IMR-90 (cell line): ENCODE measurements around the gene NUDT8. TPM values are rescaled to one million over a fixed set of nuclear protein-coding genes. Genes with fewer than 3 reads are reported as not detected.
"Not testable (repeated sequence)": the region's sequence is repeated elsewhere in the genome, so short reads cannot be mapped to it uniquely, and the experiment has no call there.

ENCODE experiments used
- ATAC-seq: fragments of 200-7000 bp; cut with Tn5 transposase; 2 replicates; pipeline ENCODE4 v1.9.1; 2020; ENCODE audit warnings: low read depth, mild to moderate bottlenecking, moderate library complexity
- BruUV-seq: library from RNA; stranded (reverse); fragments of 400-500 nt; replicated peaks from 2 replicates; lab custom pipeline; 2021; lab: Mats Ljungman, UMichigan
- CTCF ChIA-PET: fragments of 300-600 bp; formaldehyde crosslinking; extraction: SDS; loops from one replicate; lab custom pipeline; 2021; ENCODE audit warnings: antibody characterized with exemption; lab: Yijun Ruan, JAX
- POLR2A ChIA-PET: fragments of 300-600 bp; sonication (Branson Sonifier 250); formaldehyde crosslinking; loops from one replicate; lab custom pipeline; 2022; ENCODE audit warnings: antibody characterized with exemption; ENCODE audit not compliant: unreplicated experiment; lab: Charles Lee
- DNase-seq: peaks from one replicate; pipeline ENCODE4 v3.0.0; 2013
- H2AFZ ChIP-seq: replicated peaks from 2 replicates; pipeline ENCODE3; 2013; ENCODE audit warnings: low read length, mild to moderate bottlenecking; ENCODE audit not compliant: poor library complexity
- H2AK5ac ChIP-seq: 2 replicates; pipeline ENCODE4 v1.6.1; 2013; ENCODE audit warnings: low read depth, low read length, inconsistent platforms
- H2AK9ac ChIP-seq: replicated peaks from 2 replicates; pipeline ENCODE3; 2013; ENCODE audit warnings: mild to moderate bottlenecking, low read depth, low read length, moderate library complexity; ENCODE audit not compliant: poor library complexity
- H2BK120ac ChIP-seq: 2 replicates; pipeline ENCODE4 v1.6.1; 2013; ENCODE audit warnings: low read depth, low read length, inconsistent platforms
- H2BK15ac ChIP-seq: 3 replicates; pipeline ENCODE4 v1.6.1; 2013; ENCODE audit warnings: low read depth, low read length, inconsistent platforms
- H2BK20ac ChIP-seq: 2 replicates; pipeline ENCODE4 v1.6.1; 2013; ENCODE audit warnings: low read depth, mild to moderate bottlenecking, inconsistent platforms, low read length, moderate library complexity
- H2BK5ac ChIP-seq: 2 replicates; pipeline ENCODE4 v1.6.1; 2013; ENCODE audit warnings: mild to moderate bottlenecking, low read depth, low read length, inconsistent platforms; ENCODE audit not compliant: poor library complexity, severe bottlenecking
- H3K14ac ChIP-seq: replicated peaks from 2 replicates; pipeline ENCODE4 v1.6.1; 2013; ENCODE audit warnings: low read depth, low read length, inconsistent platforms
- H3K18ac ChIP-seq: 2 replicates; pipeline ENCODE4 v1.6.1; 2013; ENCODE audit warnings: low read depth, low read length, control low read depth
- H3K23ac ChIP-seq: 2 replicates; pipeline ENCODE4 v1.6.1; 2013; ENCODE audit warnings: low read depth, low read length, inconsistent platforms
- H3K27ac ChIP-seq: 2 replicates; pipeline ENCODE4 v1.5.1; 2013; ENCODE audit warnings: mild to moderate bottlenecking, control low read depth, low read length; ENCODE audit not compliant: insufficient read depth
- H3K27me3 ChIP-seq: 2 replicates; pipeline ENCODE4 v1.6.1; 2013; ENCODE audit warnings: low read length; ENCODE audit not compliant: control insufficient read depth, insufficient read depth
- H3K36me3 ChIP-seq: 2 replicates; pipeline ENCODE4 v1.6.1; 2013; ENCODE audit warnings: low read length, mixed read lengths; ENCODE audit not compliant: control insufficient read depth, insufficient read depth
- H3K4ac ChIP-seq: 2 replicates; pipeline ENCODE4 v1.6.1; 2013; ENCODE audit warnings: low read depth, low read length, inconsistent platforms
- H3K4me1 ChIP-seq: 2 replicates; pipeline ENCODE4 v1.6.1; 2013; ENCODE audit warnings: low read length, mixed read lengths; ENCODE audit not compliant: control insufficient read depth, insufficient read depth
- H3K4me2 ChIP-seq: 2 replicates; pipeline ENCODE4 v1.6.1; 2013; ENCODE audit warnings: low read depth, mild to moderate bottlenecking, control low read depth, low read length, moderate library complexity
- H3K4me3 ChIP-seq: 2 replicates; pipeline ENCODE4 v1.5.1; 2013; ENCODE audit warnings: low read depth, mild to moderate bottlenecking, control low read depth, low read length, moderate library complexity; ENCODE audit not compliant: insufficient read depth
- H3K56ac ChIP-seq: 2 replicates; pipeline ENCODE4 v1.6.1; 2013; ENCODE audit warnings: low read length, inconsistent platforms; ENCODE audit not compliant: insufficient read depth; ENCODE audit errors: extremely low read depth
- H3K79me1 ChIP-seq, 2 experiments: 2 replicates each; pipeline ENCODE4 v1.6.1; 2013; ENCODE audit warnings: low read length in 2 of 2, inconsistent platforms in 1 of 2, low read depth in 1 of 2
- H3K9ac ChIP-seq: 2 replicates; pipeline ENCODE4 v1.6.1; 2013; ENCODE audit warnings: low read depth, low read length, control low read depth
- H3K9me1 ChIP-seq: 2 replicates; pipeline ENCODE4 v1.6.1; 2013; ENCODE audit warnings: low read length, inconsistent platforms; ENCODE audit not compliant: insufficient read depth
- H3K9me3 ChIP-seq: 2 replicates; pipeline ENCODE4 v1.6.1; 2013; ENCODE audit warnings: low read length; ENCODE audit not compliant: control insufficient read depth, insufficient read depth
- H4K20me1 ChIP-seq: 2 replicates; pipeline ENCODE4 v1.6.1; 2013; ENCODE audit warnings: low read length, inconsistent platforms; ENCODE audit not compliant: insufficient read depth
- H4K5ac ChIP-seq: 2 replicates; pipeline ENCODE4 v1.6.1; 2013; ENCODE audit warnings: mild to moderate bottlenecking, low read depth, low read length, control low read depth
- H4K8ac ChIP-seq, 2 experiments: 2 replicates each; pipeline ENCODE4 v1.6.1; 2013; ENCODE audit warnings: low read depth in 2 of 2, low read length in 2 of 2, control low read depth in 1 of 2, inconsistent platforms in 1 of 2
- H4K91ac ChIP-seq: 2 replicates; pipeline ENCODE4 v1.6.1; 2013; ENCODE audit warnings: low read depth, low read length, inconsistent platforms; ENCODE audit not compliant: insufficient read depth
- CEBPB ChIP-seq: IDR thresholded peaks from 2 replicates; pipeline ENCODE4 v1.6.1; 2012; ENCODE audit warnings: low read depth, low read length, improper control_type of control experiment
- WGBS, 2 experiments: methylation state at CpG; one replicate each; pipeline versions ENCODE4 v1.1.5 to v1.1.7; 2013; ENCODE audit warnings: missing lambda C conversion rate in 2 of 2; ENCODE audit not compliant: insufficient read length in 1 of 2; ENCODE audit errors: extremely low coverage in 2 of 2; 5-methylcytosine and 5-hydroxymethylcytosine counted together
- dilution Hi-C: fragments of 300-500 bp; cut with HindIII; formaldehyde crosslinking; loops from one replicate; pipeline ENCODE4 v1.14.3; 2018; ENCODE audit warnings: low sequenced_read_pairs; ENCODE audit not compliant: unreplicated experiment
- in situ Hi-C: fragments of 300-500 bp; cut with MboI; formaldehyde crosslinking; loops from 3 replicates; pipeline ENCODE4 v1.14.3; 2019; ENCODE audit warnings: low sequenced_read_pairs, inconsistent platforms, mixed read lengths
- intact Hi-C: fragments of 100-400 bp; cut with micrococcal nuclease; formaldehyde crosslinking; loops from 2 replicates; pipeline ENCODE4 v1.10.0; 2022
- polyA plus RNA-seq, 3 experiments: library from polyadenylated mRNA; depleted of rRNA; stranded (reverse); fragments of >200 nt; gene quantifications; 2 replicates each; pipeline ENCODE4 v1.2.3, GENCODE V29; 2012; ENCODE audit warnings: low replicate concordance in 1 of 3
- total RNA-seq: library from RNA; depleted of rRNA; stranded (reverse); fragments of >200 nt; gene quantifications from 2 replicates; pipeline ENCODE4 v1.2.3, GENCODE V29; 2012

Gene NUDT8
- total and polyA plus RNA-seq, 2 of the 4 experiments (the other 2 are of a cell fraction) = 1.4 to 2.5 TPM

DNA sequence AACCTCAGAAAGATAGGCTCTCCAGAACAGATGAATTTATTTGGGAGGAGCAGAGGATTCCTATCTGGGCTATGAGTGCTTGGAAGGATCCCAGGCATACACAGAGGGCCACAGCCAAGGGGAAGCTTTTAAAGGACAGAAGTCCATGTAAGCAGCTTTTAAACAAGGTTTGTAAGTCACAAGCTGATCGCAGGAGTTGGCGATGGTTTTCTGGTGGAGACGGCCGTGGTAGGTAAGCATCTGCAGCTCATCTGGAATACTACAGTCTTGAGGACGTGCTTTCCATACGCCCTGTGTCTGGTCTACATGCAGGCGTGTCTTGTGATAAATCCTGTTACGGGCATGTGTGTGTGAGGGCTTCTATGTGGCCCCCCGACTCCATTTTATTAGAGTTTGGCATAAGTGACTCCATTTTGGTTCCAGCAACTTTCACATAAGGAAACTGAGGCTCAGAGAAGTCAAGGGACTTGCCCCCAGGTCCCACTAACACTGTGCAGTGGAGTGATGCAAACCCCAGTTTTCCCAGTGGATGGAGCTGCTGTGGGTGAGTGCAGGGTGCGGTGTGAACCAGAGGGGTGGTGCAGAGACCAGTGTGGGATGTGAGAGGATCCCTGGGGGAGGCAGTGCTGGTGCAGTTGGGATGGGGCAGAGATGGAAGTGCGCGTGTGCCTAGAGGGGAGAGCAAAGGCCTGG lies 32.6 kb upstream of the NUDT8 start:
- no peak overlapping the region for H2AFZ ChIP-seq
- H3K36me3 ChIP-seq = no peaks in the 10 kb centered on the region
- H3K9me3 ChIP-seq = no peaks in the 10 kb centered on the region
- no peak overlapping the region for H3K4me3 ChIP-seq
- no peak overlapping the region for H3K9ac ChIP-seq
- H3K79me1 ChIP-seq = no peaks in the 10 kb centered on the region
- 84% methylated on average over 5 of the region's 12 CpGs; no CpG with 5 or more reads in 1 of the 2 experiments for WGBS, 2 experiments
- no peak overlapping the region for H4K8ac ChIP-seq
- peaks cover 14% of the 10 kb centered on the region for H3K27me3 ChIP-seq
- H3K27ac ChIP-seq = no peak overlapping the region
- H3K18ac ChIP-seq = no peak overlapping the region
- H4K20me1 ChIP-seq = no peaks in the 10 kb centered on the region
- H2AK5ac ChIP-seq = no peak overlapping the region
- DNase-seq (no peak), ATAC-seq (no peak)
- in situ Hi-C loops = no loop called here
- no peak overlapping the region for H3K4ac ChIP-seq
- no peaks in the 10 kb centered on the region for H3K9me1 ChIP-seq
- no peak overlapping the region for H2AK9ac ChIP-seq
- no peaks in the 10 kb centered on the region for H3K4me1 ChIP-seq
- no TSS peak for BruUV-seq
- no peak overlapping the region for H3K4me2 ChIP-seq
- dilution Hi-C loops = no loop called here
- TF ChIP-seq CEBPB = no peak
- POLR2A ChIA-PET = no interaction called here
- no peak overlapping the region for H4K91ac ChIP-seq
- no peak overlapping the region for H2BK120ac ChIP-seq
- CTCF ChIA-PET = no interaction called here
- intact Hi-C loops = no loop called here
- no peak overlapping the region for H2BK15ac ChIP-seq
- no peak overlapping the region for H2BK5ac ChIP-seq
- no peak overlapping the region for H3K56ac ChIP-seq
- H3K14ac ChIP-seq = no peak overlapping the region
- H3K23ac ChIP-seq = no peak overlapping the region
- H4K5ac ChIP-seq = no peak overlapping the region
- no peak overlapping the region for H2BK20ac ChIP-seq

- no CpG with 5 or more reads among the region's 5 CpGs for WGBS, 2 experiments
- ATAC-seq, H3K14ac ChIP-seq, H3K79me1 ChIP-seq, H3K4me2 ChIP-seq, H2BK120ac ChIP-seq, intact Hi-C loops, H4K91ac ChIP-seq, H3K4me1 ChIP-seq, in situ Hi-C loops, H3K4me3 ChIP-seq, H3K18ac ChIP-seq, dilution Hi-C loops, H2BK5ac ChIP-seq, H4K5ac ChIP-seq, H3K4ac ChIP-seq, H3K36me3 ChIP-seq, H2AFZ ChIP-seq, H3K9me1 ChIP-seq, H3K27ac ChIP-seq, H2AK9ac ChIP-seq, H3K56ac ChIP-seq, H4K8ac ChIP-seq, H2BK15ac ChIP-seq, POLR2A ChIA-PET, CTCF ChIA-PET, H3K23ac ChIP-seq, BruUV-seq, H4K20me1 ChIP-seq, H2BK20ac ChIP-seq, H3K9me3 ChIP-seq, H2AK5ac ChIP-seq, DNase-seq, H3K9ac ChIP-seq: not testable (repeated sequence)
- peaks cover 14% of the 10 kb centered on the region for H3K27me3 ChIP-seq
Observed at GRCh38 chr11:67660752-67661151, 31.0 kb upstream of the NUDT8 start.
